ENCODE measurements around the gene DHX34. TPM values are rescaled to one million over a fixed set of nuclear protein-coding genes. Genes with fewer than 3 reads are reported as not detected.
A peak's percentile ranks its signal among the peaks of the same experiment; 100 is the strongest.

Gene DHX34
- total RNA-seq, 1 experiment from 2014 or later, result 38.2 TPM

DNA sequence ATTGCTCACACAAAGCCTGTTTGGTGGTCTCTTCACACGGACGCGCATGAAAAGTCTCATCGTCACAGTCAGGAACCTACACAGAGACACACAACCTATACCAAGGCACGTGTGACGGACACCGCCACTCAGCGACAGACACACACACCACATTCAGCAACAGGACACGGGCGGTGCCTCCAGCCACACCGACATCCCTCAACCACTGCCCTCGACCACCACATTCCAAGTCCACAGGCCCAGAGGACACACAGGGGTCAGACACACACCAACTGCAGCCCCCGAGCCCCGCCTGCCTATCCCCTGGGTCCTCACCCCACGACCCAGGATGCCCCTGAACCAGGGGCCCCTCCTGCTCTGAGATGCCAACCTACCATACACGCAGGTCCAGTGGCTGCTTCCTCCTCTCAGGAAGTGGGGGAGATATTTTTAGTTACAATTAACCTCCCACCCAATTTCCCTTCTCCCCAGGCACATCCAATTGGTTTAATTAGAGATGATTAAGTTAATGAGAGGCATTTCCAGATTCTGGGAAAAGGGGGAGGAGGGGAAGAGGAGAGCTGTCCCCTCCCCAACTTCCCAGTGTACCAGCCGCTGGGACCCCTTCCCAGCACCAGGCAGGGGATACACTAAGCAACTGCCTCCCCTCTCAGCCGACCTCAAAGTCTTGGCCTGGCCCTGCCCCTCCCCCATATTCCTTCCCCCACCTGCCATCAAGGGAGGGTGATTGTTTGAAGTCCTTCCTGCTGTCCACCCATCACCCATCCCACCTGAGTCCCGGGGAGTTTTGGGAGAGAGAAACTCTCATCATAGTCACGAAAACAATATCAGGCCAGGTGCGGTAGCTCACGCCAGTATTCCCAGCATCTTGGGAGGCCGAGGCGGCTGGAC, 49.8 kb downstream of the DHX34 start:
- no CpG with 5 or more reads among the region's 24 CpGs for WGBS (ENCODE audit: extremely low coverage, insufficient read length, low lambda C conversion rate)

More for the DNA sequence above, 49.8 kb downstream of the DHX34 start:
- Histone ChIP-seq H3K9me3 (ENCODE audit: control insufficient read depth, low read depth, low read length) (no peaks in the 10 kb centered on the region), H3K27ac (ENCODE audit: insufficient read length, low read depth, low read length) (peak overlapping the region; percentile 7), H3K4ac (ENCODE audit: low read depth, low read length) (no peak overlapping the region), H3K23ac (ENCODE audit: insufficient read length, low read depth, low read length) (no peak overlapping the region), H2AFZ (ENCODE audit: low read length) (no peak overlapping the region), H3K56ac (ENCODE audit: insufficient read length, low read depth, low read length) (no peak overlapping the region), H3K4me1 (ENCODE audit: insufficient read depth, low read length) (peaks cover 2% of the 10 kb centered on the region; the same call in 1 of the 2 replicates), H4K91ac (ENCODE audit: insufficient read length, low read depth, low read length) (no peak overlapping the region), H3K4me2 (ENCODE audit: insufficient read depth, insufficient read length, low read length) (peak overlapping the region; percentile 5), H3K14ac (ENCODE audit: insufficient read depth, low read length) (no peak overlapping the region), H3K23me2 (ENCODE audit: insufficient read length, low read depth, low read length, poor library complexity, severe bottlenecking) (no peaks in the 10 kb centered on the region), H2BK120ac (ENCODE audit: low read depth, low read length, poor library complexity, severe bottlenecking) (no peak overlapping the region), H2AK5ac (ENCODE audit: insufficient read length, low read length) (no peak overlapping the region), H2BK20ac (ENCODE audit: low read depth, low read length, poor library complexity, severe bottlenecking) (no peak overlapping the region), H3T11ph (ENCODE audit: low read length) (no peak overlapping the region), H2BK15ac (ENCODE audit: low read depth, low read length) (no peak overlapping the region), H4K5ac (ENCODE audit: insufficient read length, low read depth, low read length) (peak overlapping the region; percentile 10), H3K79me2 (ENCODE audit: insufficient read depth, low read length) (no peaks in the 10 kb centered on the region), H3K9ac (ENCODE audit: extremely low read depth, insufficient read length, low read length) (no peak overlapping the region), H3K79me1 (ENCODE audit: insufficient read depth, low read depth, low read length, poor library complexity, severe bottlenecking) (no peaks in the 10 kb centered on the region), H4K8ac (replicated peaks; ENCODE audit: insufficient read length, low read depth, low read length) (no peak overlapping the region), H3K18ac (ENCODE audit: insufficient read length, low read depth, low read length) (peak overlapping the region; percentile 29), H2BK5ac (ENCODE audit: insufficient read length, low read length) (no peak overlapping the region), H3K27me3 (ENCODE audit: insufficient read depth, low read length) (no peaks in the 10 kb centered on the region), H4K20me1 (ENCODE audit: control insufficient read depth, insufficient read depth, insufficient read length) (no peaks in the 10 kb centered on the region), H2BK12ac (ENCODE audit: insufficient read length, low read depth, low read length) (peak overlapping the region; percentile 9)
- Mint-ChIP-seq H3K27me3 (ENCODE audit: low read depth) (no peaks in the 10 kb centered on the region), H3K36me3 (ENCODE audit: insufficient read depth in 1 of 3, low read depth in 3 of 3) (peaks cover 0 to 5% (median 3%) of the 10 kb centered on the region in 3 experiments; a peak in 4 of 7 replicates), H3K4me1 (peaks cover 31 to 34% of the 10 kb centered on the region in 2 experiments), H3K9me3 (peaks cover 4% of the 10 kb centered on the region in 2 experiments), H3K27ac (peak overlapping the region; percentile 59 to 91 (median 84)), H3K4me3 (peak overlapping the region in 1 of 2 experiments; percentile 52; a peak in 2 of 5 replicates)
- no peak for DNase-seq
- TF ChIP-seq, protein P1, sequence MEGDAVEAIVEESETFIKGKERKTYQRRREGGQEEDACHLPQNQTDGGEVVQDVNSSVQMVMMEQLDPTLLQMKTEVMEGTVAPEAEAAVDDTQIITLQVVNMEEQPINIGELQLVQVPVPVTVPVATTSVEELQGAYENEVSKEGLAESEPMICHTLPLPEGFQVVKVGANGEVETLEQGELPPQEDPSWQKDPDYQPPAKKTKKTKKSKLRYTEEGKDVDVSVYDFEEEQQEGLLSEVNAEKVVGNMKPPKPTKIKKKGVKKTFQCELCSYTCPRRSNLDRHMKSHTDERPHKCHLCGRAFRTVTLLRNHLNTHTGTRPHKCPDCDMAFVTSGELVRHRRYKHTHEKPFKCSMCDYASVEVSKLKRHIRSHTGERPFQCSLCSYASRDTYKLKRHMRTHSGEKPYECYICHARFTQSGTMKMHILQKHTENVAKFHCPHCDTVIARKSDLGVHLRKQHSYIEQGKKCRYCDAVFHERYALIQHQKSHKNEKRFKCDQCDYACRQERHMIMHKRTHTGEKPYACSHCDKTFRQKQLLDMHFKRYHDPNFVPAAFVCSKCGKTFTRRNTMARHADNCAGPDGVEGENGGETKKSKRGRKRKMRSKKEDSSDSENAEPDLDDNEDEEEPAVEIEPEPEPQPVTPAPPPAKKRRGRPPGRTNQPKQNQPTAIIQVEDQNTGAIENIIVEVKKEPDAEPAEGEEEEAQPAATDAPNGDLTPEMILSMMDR (conservative IDR thresholded peaks at IDR 0.05), result no peak
